Lung (tissue), 12 donors: ENCODE measurements around the gene FAM98A. TPM values are rescaled to one million over a fixed set of nuclear protein-coding genes. Genes with fewer than 3 reads are reported as not detected.

Experiments used
- ATAC-seq: fragments of 200-7000 bp; cut with Tn5 transposase; one replicate; pipeline ENCODE4 v1.9.1; 2020; ENCODE audit warnings: moderate number of reproducible peaks; ENCODE audit not compliant: insufficient read depth, low FRiP score
- DNase-seq, 3 donors: peaks; one replicate each; pipeline ENCODE4 v3.0.0-alpha.2; 2013 to 2017
- H3K27ac ChIP-seq, 2 donors: one replicate each; pipeline ENCODE4 v1.5.1; 2013; ENCODE audit warnings: mild to moderate bottlenecking in 2 of 2, moderate library complexity in 2 of 2, control low read depth in 1 of 2, inconsistent platforms in 1 of 2, low read depth in 1 of 2, low read length in 1 of 2
- H3K27me3 ChIP-seq, 3 donors: one replicate each; pipeline ENCODE4 v1.5.1; 2013; ENCODE audit warnings: low read length in 2 of 3; ENCODE audit not compliant: control insufficient read depth in 3 of 3, insufficient read depth in 3 of 3
- H3K36me3 ChIP-seq, 4 donors: one replicate each; pipeline ENCODE4 v1.5.1; 2013; ENCODE audit warnings: low read length in 4 of 4, mild to moderate bottlenecking in 1 of 4, moderate library complexity in 1 of 4; ENCODE audit not compliant: control insufficient read depth in 4 of 4, insufficient read depth in 4 of 4
- H3K4me1 ChIP-seq, 5 donors: one replicate each; pipeline ENCODE4 v1.5.1; 2013; ENCODE audit warnings: low read length in 5 of 5, mild to moderate bottlenecking in 2 of 5, moderate library complexity in 1 of 5; ENCODE audit not compliant: control insufficient read depth in 5 of 5, insufficient read depth in 5 of 5
- H3K4me3 ChIP-seq: one replicate; pipeline ENCODE4 v1.5.1; 2013; ENCODE audit warnings: mild to moderate bottlenecking, control low read depth, moderate library complexity
- H3K9ac ChIP-seq, 2 donors: one replicate each; pipeline ENCODE4 v1.5.1; 2013; ENCODE audit warnings: low read length in 2 of 2, control low read depth in 1 of 2; ENCODE audit not compliant: insufficient read depth in 1 of 2
- H3K9me3 ChIP-seq, 4 donors: one replicate each; pipeline ENCODE4 v1.5.1; 2013; ENCODE audit warnings: low read length in 3 of 4, mild to moderate bottlenecking in 1 of 4, moderate library complexity in 1 of 4; ENCODE audit not compliant: control insufficient read depth in 4 of 4, insufficient read depth in 3 of 4
- WGBS, 2 donors: extraction: QIAGEN DNeasy Blood & Tissue Kit; methylation state at CpG; one replicate each; pipeline ENCODE4 v1.1.7; 2013; 5-methylcytosine and 5-hydroxymethylcytosine counted together
- polyA plus RNA-seq, 2 donors: library from polyadenylated mRNA; stranded (reverse); fragments of 200-250 nt; gene quantifications; one replicate each; pipeline ENCODE4 v1.2.1, GENCODE V29; 2013
- total RNA-seq, 2 donors: library from RNA; depleted of rRNA in 1 of 2; stranded (reverse); fragments of >200 nt in 1 of 2; gene quantifications; one replicate each; pipeline ENCODE4 v1.2.1, GENCODE V29; 2014 to 2021
- TF ChIP-seq, protein P1 (sequence below): IDR thresholded peaks from 2 replicates; pipeline ENCODE4 v1.5.1; 2012; ENCODE audit warnings: mild to moderate bottlenecking; ENCODE audit errors: control extremely low read depth, extremely low read depth
- donor health status: control.
- donor health status: control.
- donor health status: Bipolar disorder and iron deficiency.
- donor health status: healthy.
- donor health status: DM: yes; HTN: yes; CAD: no.

The FAM98A gene
- total and polyA plus RNA-seq, 4 donors: 14.9 to 33.9 (median 28.0) TPM

DNA sequence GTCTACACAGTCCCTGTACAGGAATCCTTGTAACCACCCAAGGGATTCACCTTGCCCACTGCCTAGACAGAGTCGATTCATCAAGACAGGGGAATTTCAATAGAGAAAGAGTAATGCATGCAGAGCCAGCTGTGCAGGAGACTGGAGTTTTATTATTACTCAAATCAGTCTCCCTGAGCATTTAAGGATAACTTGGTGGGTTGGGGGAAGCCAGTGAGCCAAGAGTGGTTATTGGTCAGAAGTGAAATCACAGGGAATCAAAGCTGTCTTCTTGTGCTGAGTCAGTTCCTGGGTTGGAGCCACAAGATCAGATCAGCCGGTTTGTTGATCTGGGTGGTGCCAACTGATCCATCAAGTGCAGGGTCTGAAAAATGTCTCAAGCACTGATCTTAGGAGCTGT, 17.8 kb upstream of the FAM98A start:
- DNase-seq (no peak), ATAC-seq (no peak)
- Histone ChIP-seq H3K9ac (no peak overlapping the region), H3K4me3 (no peak overlapping the region), H3K27me3 (no peaks in the 10 kb centered on the region), H3K9me3 (peaks cover 0 to 2% (median 0%) of the 10 kb centered on the region in 4 donors), H3K4me1 (no peaks in the 10 kb centered on the region), H3K36me3 (no peaks in the 10 kb centered on the region), H3K27ac (no peak overlapping the region)
- WGBS, 2 donors: 80 to 94% methylated on average over 2 of the region's 2 CpGs
- TF ChIP-seq, protein P1, sequence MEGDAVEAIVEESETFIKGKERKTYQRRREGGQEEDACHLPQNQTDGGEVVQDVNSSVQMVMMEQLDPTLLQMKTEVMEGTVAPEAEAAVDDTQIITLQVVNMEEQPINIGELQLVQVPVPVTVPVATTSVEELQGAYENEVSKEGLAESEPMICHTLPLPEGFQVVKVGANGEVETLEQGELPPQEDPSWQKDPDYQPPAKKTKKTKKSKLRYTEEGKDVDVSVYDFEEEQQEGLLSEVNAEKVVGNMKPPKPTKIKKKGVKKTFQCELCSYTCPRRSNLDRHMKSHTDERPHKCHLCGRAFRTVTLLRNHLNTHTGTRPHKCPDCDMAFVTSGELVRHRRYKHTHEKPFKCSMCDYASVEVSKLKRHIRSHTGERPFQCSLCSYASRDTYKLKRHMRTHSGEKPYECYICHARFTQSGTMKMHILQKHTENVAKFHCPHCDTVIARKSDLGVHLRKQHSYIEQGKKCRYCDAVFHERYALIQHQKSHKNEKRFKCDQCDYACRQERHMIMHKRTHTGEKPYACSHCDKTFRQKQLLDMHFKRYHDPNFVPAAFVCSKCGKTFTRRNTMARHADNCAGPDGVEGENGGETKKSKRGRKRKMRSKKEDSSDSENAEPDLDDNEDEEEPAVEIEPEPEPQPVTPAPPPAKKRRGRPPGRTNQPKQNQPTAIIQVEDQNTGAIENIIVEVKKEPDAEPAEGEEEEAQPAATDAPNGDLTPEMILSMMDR: no peak

DNA sequence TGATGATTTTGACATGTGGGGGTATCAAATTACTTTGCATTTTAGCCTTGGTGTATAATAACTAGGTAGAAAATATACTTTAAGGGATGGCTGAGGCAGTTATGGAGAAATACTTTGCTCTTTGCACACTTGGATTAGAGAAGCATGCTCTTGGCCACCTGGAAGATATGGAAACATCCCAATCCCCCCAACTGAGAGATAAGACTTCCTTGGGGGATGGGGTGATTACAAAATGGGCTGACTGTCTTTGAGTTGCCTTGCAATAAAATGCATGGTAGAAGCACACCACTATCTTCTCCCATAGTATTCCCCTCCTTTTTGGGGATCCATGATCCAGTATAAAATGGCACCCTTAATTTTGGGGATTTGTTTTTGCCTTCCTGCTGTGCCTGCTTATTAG, 15.1 kb upstream of the FAM98A start:
- no peaks in the 10 kb centered on the region for H3K36me3 ChIP-seq
- no peaks in the 10 kb centered on the region for H3K27me3 ChIP-seq
- no peak for ATAC-seq
- no peak overlapping the region for H3K4me3 ChIP-seq
- TF ChIP-seq, protein P1: no peak
- DNase-seq: no peak
- no peak overlapping the region for H3K27ac ChIP-seq
- peaks cover 0 to 2% (median 1%) of the 10 kb centered on the region in 4 donors for H3K9me3 ChIP-seq
- no peaks in the 10 kb centered on the region for H3K4me1 ChIP-seq
- H3K9ac ChIP-seq: no peak overlapping the region

DNA sequence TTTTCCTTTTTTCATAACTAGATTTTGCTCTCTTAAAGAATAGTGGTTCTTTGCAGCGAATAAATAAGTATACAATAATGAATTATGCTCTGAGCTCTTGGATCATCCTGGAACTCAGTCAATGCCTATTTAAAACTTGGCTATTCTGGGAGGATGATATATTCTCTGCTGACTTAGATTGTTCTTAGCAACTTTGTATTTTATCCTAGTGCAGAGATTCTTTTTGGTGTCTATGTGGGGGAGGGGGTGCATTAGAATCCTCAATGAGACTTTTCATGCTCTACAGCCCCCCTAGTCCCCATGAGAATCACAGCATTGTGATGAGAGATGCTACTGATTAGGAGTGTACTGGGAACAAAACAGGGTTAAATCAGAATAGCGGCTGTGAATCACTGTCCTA, 8.8 kb upstream of the FAM98A start:
- no peaks in the 10 kb centered on the region for H3K36me3 ChIP-seq
- H3K9ac ChIP-seq: no peak overlapping the region
- DNase-seq (no peak), ATAC-seq (no peak)
- TF ChIP-seq, protein P1: no peak
- 79 to 97% methylated on average over 2 of the region's 2 CpGs for WGBS, 2 donors
- peaks cover 0 to 2% (median 0%) of the 10 kb centered on the region in 4 donors for H3K9me3 ChIP-seq
- no peak overlapping the region for H3K27ac ChIP-seq
- no peaks in the 10 kb centered on the region for H3K27me3 ChIP-seq
- H3K4me1 ChIP-seq: peaks cover 0 to 5% (median 0%) of the 10 kb centered on the region in 5 donors
- H3K4me3 ChIP-seq: no peak overlapping the region

DNA sequence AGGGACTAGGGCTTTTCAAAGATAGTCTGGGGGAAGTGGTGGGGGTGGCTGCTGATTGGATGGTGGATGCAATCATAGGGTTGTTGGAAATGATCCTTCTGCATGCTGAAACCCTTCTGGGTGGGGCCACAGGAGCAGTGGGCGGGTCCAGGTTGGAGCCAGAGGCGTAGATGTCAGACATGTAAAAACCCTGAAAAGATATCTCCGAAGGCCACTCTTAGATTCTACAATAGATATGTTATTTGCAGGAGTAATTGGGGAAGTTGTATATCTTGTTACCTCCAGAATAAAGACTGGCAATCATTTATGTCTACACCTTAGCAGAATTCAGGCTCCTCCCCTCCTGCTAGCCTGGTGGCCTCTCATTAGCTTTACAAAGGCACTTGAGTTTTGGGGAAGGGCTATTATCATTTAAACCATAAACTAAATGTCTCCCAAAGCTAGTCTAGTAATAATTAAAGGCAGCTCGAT, 8.2 kb upstream of the FAM98A start:
- Histone ChIP-seq H3K4me3 (no peak overlapping the region), H3K9me3 (peaks cover 0 to 2% (median 0%) of the 10 kb centered on the region in 4 donors), H3K9ac (no peak overlapping the region), H3K36me3 (no peaks in the 10 kb centered on the region), H3K27me3 (no peaks in the 10 kb centered on the region), H3K27ac (no peak overlapping the region), H3K4me1 (peaks cover 0 to 5% (median 0%) of the 10 kb centered on the region in 5 donors)
- TF ChIP-seq, protein P1: no peak
- no peak for ATAC-seq
- 63 to 67% methylated on average over 4 of the region's 4 CpGs for WGBS, 2 donors
- DNase-seq: no peak
